ENCODE measurements around the gene NRTN. TPM values are rescaled to one million over a fixed set of nuclear protein-coding genes. Genes with fewer than 3 reads are reported as not detected.

The NRTN gene
- total and polyA plus RNA-seq, 2 of the 13 experiments (the other 11 are each of a cell fraction or from before 2014, with no cell fraction given): 4.1 to 5.3 TPM

GRCh38 chr19:5805462-5806132 is 730 bp downstream of the NRTN start (continued):
- TF ChIP-seq ZNF260 (CRISPR knock-in tag; IDR thresholded peaks at IDR 0.05; ENCODE audit: borderline replicate concordance, low read depth) (no peak), ZNF605 (CRISPR knock-in tag; IDR thresholded peaks at IDR 0.05) (0 out of 2 replicates have a peak, but pooled peaks have one; percentile 56), ZNF33B (CRISPR knock-in tag; IDR thresholded peaks at IDR 0.05) (0 out of 2 replicates have a peak, but pooled peaks have one; percentile 44), ZBTB49 (CRISPR knock-in tag; IDR thresholded peaks at IDR 0.05; ENCODE audit: borderline replicate concordance) (no peak), ZBTB4 (CRISPR knock-in tag; IDR thresholded peaks at IDR 0.05; ENCODE audit: borderline replicate concordance) (no peak), MLXIP (CRISPR knock-in tag; IDR thresholded peaks at IDR 0.05; ENCODE audit: borderline replicate concordance) (no peak), ZBTB46 (CRISPR knock-in tag; IDR thresholded peaks at IDR 0.05; ENCODE audit: borderline replicate concordance) (no peak), ATF1 (CRISPR knock-in tag; IDR thresholded peaks at IDR 0.05) (no peak), SYNCRIP (IDR thresholded peaks at IDR 0.05; ENCODE audit: insufficient read depth, low read depth, low read length) (no peak), SP140L (CRISPR knock-in tag; IDR thresholded peaks at IDR 0.05; ENCODE audit: borderline replicate concordance) (no peak), ZNF879 (CRISPR knock-in tag; IDR thresholded peaks at IDR 0.05) (no peak), NFIC (IDR thresholded peaks at IDR 0.05; ENCODE audit: low read length) (no peak), KLF12 (CRISPR knock-in tag; IDR thresholded peaks at IDR 0.05; ENCODE audit: borderline replicate concordance) (0 out of 2 replicates have a peak, but pooled peaks have one; percentile 38), ZNF574 (CRISPR knock-in tag; IDR thresholded peaks at IDR 0.05) (peak; percentile 48), ZNF709 (CRISPR knock-in tag; IDR thresholded peaks at IDR 0.05) (no peak)
